ENCODE results near the gene TSPAN9.

The TSPAN9 gene

DNA sequence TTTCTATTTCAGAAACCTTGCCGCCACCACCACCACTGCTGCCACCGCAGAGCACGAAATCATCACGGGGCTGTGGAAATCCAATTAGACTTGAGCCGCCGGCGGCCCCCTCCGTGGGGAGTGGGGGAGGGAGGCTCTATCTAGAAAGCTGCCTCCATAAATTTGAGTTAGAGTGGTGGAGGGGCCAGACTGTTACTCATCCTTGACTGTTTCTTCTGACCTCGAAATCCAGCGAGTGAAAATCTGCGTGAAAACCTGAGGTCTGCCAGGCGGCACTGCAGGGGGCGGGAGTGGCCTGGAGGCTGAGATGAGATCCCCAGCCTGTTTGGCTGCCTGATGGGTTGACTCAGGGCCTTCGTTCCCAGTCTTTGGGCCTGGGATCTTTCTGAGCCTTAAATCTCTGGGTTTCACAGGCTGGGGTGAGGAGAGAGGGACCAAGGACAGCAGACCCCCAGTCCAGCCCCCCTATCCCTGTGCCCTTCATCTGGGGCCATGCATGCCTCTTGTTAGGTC, 29.9 kb downstream of the TSPAN9 start:
- peak; percentile 15 for FAIRE-seq
- peak; percentile 76 for DNase-seq (ENCODE audit: insufficient read length, low spot score)
- no peak for TF ChIP-seq POLR2A (IDR thresholded peaks at IDR 0.05; ENCODE audit: low read depth, low read length)

DNA sequence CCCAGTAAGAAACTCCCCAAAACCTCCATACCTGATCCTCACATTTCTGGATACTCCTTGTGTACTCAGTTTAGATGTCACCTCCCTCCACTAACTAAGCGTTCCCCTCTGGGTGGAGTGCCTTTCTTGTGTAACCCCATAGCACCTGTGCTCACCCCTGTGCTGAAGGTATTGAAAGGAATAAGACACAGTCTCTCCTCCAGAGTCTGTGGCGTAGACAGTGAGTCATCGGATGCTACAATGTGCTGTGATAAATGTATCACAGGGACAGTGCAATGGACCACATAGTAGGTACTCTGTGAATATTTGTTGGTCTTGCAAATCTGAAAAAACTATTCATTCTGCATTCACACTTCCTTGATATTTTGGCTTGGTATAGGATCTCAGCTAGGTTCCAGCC, 30.8 kb downstream of the TSPAN9 start:
- no peak for DNase-seq (ENCODE audit: insufficient read length, low spot score)
- no peak for TF ChIP-seq POLR2A (IDR thresholded peaks at IDR 0.05; ENCODE audit: low read depth, low read length)
- FAIRE-seq = no peak

DNA sequence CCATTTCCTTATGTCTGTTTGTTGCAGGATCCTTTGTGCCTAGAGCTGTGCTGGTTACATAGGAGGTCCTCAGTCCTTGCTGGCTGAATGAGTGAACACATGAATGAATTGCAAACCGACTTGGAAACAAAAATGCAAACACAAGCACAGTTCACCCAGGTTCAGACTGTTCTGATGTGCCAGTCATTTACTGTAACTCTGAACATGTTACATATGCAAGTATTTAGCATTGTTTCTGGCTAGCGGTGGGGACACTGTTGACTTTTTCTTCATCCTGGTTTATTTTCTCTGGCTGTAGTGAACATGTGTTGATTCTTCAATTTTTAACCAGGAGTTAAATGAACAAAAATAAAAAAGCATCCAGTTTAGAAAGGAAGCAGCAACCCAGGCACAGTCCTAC, 33.4 kb downstream of the TSPAN9 start:
- no peak for TF ChIP-seq POLR2A (IDR thresholded peaks at IDR 0.05; ENCODE audit: low read depth, low read length)

DNA sequence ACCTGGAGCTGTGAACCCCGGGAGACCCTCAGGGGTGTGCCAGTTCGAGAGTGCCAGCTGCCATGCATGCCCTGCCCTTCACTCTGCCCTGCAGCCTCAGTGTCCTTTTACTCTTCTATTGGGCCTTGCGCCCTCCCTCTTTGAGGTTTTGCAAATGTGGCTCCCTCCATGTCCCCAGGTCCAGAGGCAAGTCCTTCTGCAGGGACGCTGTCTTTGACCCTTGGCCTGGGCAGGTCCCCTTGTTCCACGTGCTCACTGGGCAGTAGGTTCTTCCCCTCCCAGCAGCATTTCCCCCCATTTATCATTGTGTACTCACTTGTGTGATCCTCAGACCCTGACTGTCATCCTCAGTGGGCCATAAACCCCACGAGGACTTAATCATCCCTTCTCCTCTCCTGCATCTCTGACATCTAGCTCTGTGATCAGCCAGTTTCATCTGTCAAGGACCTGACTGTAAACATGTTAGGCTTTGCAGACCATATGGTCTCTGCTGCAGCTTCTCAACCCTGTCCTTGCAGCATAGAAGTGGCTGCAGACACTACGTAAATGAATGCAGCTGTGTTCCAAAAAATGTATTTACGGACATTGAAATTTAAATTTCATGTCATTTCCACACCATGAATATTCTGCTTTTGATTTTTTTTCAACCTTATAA, 36.6 kb downstream of the TSPAN9 start:
- FAIRE-seq = no peak
- no peak for DNase-seq (ENCODE audit: insufficient read length, low spot score)
- TF ChIP-seq POLR2A (IDR thresholded peaks at IDR 0.05; ENCODE audit: low read depth, low read length) = no peak

More for the DNA sequence above, 33.4 kb downstream of the TSPAN9 start:
- DNase-seq (ENCODE audit: insufficient read length, low spot score) (no peak), FAIRE-seq (no peak)

DNA sequence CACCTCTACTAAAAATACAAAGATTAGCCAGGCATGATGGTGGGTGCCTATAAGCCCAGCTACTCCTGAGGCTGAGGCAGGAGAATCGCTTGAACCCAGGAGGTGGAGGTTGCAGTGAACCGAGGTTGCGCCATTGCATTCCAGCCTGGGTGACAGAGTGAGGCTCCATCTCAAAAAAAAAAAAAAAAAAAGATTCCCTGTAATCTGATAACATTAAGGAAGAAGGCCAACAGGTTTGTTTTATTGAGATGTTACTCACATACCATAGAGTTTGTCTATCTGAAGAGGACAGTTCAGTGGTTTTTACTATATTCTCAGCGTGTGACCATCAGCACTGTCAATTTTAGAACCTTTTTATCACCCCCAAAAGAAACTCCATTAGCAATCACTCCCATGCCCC, 37.5 kb downstream of the TSPAN9 start:
- FAIRE-seq (no peak), DNase-seq (ENCODE audit: insufficient read length, low spot score) (no peak)

DNA sequence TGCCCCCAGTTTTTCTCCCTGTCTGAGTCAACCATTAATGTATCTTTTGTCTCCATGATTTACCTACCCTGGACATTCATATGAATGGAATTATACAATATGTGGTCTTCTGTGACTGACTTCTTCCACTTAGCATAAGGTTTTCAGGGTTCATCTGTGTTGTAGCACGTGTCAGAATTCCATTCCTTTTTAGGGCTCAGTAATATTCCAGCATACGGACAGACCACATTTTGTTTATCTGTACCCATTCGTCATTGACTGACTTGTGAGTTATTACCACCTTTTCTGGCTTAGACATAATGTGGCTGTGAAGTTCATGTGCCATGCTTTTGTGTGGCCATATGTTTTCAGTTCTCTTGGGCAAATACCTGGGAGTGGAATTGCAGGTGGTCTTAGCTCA, 37.9 kb downstream of the TSPAN9 start:
- FAIRE-seq (no peak), DNase-seq (ENCODE audit: insufficient read length, low spot score) (no peak)
- no peak for TF ChIP-seq POLR2A (IDR thresholded peaks at IDR 0.05; ENCODE audit: low read depth, low read length)

More for the DNA sequence above, 37.5 kb downstream of the TSPAN9 start:
- TF ChIP-seq POLR2A (IDR thresholded peaks at IDR 0.05; ENCODE audit: low read depth, low read length) = no peak

DNA sequence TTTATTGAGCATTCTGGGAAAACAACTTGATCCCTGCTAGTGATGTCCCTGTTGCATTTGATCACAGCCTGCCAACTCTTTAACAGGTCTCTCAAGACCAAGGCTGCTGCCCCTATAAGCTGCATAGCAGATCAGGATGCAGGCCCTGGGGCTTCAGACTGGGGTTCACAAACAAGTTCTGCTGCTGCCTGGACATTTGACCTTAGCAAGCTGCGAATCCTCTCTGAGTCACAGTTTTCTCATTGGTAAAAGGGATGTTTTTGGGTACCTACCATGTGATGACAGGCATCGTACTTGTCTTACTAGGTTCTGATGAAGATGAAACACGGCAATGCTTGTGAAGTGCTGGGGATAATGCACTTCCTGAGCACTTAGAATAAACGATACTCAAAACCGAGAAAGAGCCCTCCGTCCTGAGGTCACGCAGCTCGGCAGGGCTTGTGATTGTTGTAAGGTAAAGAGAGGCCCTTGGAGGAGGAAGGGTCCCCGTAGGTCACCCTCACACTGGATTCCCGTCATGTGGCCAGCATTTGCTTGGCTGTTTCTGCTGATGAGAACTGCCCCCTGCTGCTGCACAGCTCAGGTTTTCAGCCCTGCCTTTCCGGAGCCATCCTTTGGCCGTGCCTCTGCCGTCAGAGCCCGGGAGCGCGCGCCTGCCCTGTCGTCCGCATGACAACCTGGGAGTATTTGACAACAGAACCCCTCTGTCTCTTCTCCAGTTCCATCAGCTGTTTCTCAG, 39.1 kb downstream of the TSPAN9 start:
- TF ChIP-seq POLR2A (IDR thresholded peaks at IDR 0.05; ENCODE audit: low read depth, low read length) = no peak
- FAIRE-seq (no peak), DNase-seq (ENCODE audit: insufficient read length, low spot score) (no peak)

DNA sequence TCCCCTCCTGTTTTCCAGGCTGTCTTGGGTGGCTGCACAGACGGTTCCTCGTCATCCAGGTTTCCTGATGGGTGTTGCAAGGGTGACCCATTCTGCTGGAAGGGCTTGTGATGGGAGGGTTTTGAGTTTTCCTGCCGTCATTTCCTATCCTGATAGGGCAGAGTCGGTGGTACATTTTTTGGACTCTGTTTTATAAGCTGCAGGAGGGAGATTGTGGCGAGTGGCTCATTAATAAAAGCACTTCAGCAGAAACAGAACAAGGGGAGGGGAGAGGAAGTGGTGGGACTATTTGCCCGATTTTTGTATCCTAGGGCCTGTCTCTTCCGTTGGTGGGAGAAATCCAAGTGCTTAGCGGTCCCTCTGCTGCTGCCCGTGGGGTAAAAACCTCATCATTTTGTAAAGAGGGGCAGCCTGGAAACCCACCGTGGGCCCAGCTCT, 40.0 kb downstream of the TSPAN9 start:
- TF ChIP-seq POLR2A (IDR thresholded peaks at IDR 0.05; ENCODE audit: low read depth, low read length) = no peak
- DNase-seq (ENCODE audit: insufficient read length, low spot score) (no peak), FAIRE-seq (no peak)

DNA sequence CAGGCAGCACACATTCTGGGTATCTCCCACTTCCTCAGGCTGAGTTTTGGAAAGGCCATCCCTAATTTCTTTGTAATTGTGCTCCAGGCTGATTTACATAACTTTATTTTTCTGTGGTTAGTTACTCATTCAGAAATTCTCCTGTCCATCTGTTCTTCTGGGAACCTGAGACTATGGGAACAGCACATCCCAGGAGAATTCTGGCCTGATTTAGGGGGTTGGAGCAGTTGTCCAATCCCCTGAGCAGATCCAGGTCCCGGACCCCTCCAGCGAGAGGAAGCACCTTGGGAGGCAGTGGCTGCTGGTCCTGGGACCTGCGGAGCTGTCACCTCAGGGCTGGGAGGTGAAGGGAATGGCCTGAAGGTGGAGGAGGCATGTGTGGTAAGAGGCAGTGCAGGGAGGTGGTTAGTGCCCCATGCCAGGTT, 40.4 kb downstream of the TSPAN9 start:
- DNase-seq (ENCODE audit: insufficient read length, low spot score) (peak; percentile 45), FAIRE-seq (no peak)
- TF ChIP-seq POLR2A (IDR thresholded peaks at IDR 0.05; ENCODE audit: low read depth, low read length) = no peak

DNA sequence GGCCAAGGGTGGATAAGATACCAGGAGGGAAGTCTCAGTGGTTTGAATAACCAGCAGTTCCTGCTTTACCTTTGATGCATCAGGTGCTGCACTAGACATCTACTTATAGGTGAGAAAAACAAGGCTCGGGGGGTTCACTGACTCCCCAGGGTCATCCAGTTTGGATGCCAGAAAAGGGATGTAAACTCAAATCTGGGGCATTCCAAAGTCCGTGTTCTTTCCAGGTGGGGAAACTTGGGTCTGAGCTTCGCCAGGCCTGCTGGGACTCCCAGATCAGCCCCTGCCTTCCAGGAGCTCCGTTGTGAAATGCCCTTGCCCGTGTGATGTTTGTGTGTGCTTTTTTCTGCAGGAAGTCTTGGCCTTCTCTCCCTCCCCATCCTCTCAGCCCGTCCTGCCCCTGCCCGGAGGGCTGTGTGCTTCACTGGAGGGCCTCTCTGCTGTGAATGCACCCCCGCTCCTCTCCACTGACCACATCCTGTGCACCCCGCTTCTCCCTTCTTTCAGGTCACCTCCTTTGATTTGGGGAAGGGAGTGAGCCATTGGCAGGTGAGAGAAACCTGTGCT, 42.1 kb downstream of the TSPAN9 start:
- TF ChIP-seq POLR2A (IDR thresholded peaks at IDR 0.05; ENCODE audit: low read depth, low read length) = no peak
- FAIRE-seq = no peak
- DNase-seq (ENCODE audit: insufficient read length, low spot score) = no peak

DNA sequence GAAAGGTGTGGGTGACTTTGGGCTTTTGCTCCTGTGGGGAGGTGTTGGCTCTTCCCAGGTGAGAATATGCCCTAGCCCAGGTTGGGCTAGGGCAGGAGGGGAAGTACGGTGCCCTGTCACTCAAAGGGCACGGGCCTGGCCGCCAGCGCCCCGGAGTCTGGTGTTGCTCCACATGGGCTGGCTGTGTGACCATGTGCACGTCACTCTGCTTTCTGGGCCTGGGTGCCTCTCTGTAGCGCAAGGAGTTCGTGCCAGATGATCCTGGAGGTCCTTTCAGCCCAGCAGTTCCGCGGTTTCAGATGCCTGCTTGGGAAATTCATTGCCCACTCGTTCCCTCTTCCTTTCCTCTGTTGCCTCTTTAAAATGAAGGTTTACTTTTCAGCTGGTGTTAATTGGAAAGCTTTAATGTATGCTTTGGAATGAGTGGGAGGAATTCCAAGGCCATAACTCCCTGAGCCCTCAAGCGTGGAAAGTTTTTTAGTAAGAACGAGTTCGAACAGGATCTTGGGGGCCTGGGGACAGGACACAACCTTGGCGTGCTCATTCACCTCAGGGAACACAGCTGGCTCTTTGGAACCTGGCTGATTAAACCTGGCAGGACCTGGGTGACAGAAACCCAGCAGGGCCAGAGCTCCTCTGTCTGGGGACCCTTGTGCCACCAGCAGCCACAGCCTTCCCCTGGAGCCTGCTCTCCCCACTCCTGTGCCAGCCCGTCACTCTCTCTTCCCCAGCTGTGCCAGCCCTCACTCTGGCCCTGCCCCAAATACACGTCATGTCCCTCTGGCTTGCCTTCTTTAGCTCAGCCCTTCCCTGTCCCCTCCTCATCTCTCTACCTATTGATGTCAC, 42.8 kb downstream of the TSPAN9 start:
- DNase-seq (ENCODE audit: insufficient read length, low spot score) = no peak
- FAIRE-seq = no peak
- TF ChIP-seq POLR2A (IDR thresholded peaks at IDR 0.05; ENCODE audit: low read depth, low read length) = no peak

DNA sequence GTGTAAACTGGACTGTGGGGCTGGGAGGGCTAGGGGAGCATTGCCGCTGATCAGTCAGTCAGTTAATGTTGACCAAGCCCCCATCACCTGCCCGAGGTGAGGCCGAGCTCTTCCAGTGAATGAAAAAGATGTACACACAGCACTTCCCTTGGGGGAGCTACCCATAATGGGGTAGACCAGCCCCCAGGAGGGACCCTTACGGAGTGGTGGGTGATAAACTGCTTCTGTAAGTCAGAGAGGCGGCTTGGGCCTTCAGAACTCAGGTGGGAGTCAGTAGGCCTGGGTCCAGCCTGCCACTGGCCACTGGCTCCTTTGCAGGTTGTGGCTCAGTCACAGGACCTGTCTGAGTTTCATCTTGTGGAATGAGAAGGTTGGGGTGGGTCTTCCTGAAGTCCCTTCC, 43.5 kb downstream of the TSPAN9 start:
- FAIRE-seq = no peak
- no peak for TF ChIP-seq POLR2A (IDR thresholded peaks at IDR 0.05; ENCODE audit: low read depth, low read length)
- no peak for DNase-seq (ENCODE audit: insufficient read length, low spot score)

DNA sequence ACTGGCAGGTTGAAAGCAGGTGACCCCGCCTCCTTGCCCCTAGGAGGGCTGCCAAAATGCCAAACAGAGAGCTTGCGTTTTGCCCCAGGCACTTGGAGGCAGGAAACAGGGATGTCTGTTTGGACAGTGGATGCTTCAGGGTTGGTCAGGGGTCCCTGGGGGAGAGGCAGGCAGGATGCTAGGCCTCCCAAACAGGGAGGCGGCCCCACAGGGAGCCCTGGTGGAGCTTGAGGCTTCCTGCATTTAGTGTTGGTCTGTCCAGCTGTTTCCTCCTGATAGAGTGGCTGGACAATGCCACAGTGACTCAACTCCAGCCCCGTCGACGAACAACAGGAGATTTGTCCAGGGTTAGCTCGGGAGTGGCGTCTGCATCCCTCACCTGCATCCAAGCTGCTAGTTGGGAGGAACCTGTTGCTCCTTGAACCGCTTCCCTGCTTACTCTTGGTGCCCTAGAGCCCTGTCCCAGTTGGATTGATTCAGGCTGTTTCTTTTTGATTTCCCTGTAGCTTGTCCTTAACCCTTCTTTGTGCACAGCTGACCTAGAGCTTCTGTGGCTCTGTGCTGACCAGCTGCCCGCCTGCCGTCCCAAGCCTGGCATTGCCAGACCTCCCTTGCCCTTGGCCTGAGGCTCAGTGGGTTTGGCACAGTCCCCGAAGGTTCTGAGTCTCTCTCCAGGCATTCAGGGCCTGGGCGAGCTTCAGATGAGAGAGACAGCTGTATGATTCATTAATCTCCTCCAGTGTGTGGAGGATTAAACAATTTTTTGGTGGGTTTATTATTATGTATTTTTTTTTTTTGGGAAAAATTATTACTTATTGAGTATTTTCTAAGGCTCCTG, 45.9 kb downstream of the TSPAN9 start:
- TF ChIP-seq POLR2A (IDR thresholded peaks at IDR 0.05; ENCODE audit: low read depth, low read length) = no peak
- FAIRE-seq = peak; percentile 43
- DNase-seq (ENCODE audit: insufficient read length, low spot score) = peak; percentile 84

All from H54 (cell line).